ENCODE data around the gene SPIB.

Gene SPIB

GRCh38 chr19:50418176-50419021 is at the start of gene SPIB:
TSS of gene SPIB (plus strand) at chr19:50418938. CDS start at chr19:50418963, 25 bp downstream.
- no peak for DNase-seq (ENCODE audit: extremely low read depth in 1 of 2, low read depth in 1 of 2)

GRCh38 chr19:50371914-50372475 is 46.7 kb upstream of the SPIB start:
- DNase-seq (ENCODE audit: extremely low read depth in 1 of 2, low read depth in 1 of 2), result no peak

- peak; percentile 87 to 88 for DNase-seq (ENCODE audit: extremely low read depth in 1 of 2, low read depth in 1 of 2)
Measured at GRCh38 chr19:50376166-50377050, 42.3 kb upstream of the SPIB start, which contains the start of gene NR1H2. TSS of gene NR1H2 (plus strand) at chr19:50376457. CDS start at chr19:50377606, 1,149 bp downstream.

GRCh38 chr19:50377051-50377461 is 41.7 kb upstream of the SPIB start:
- peak in 1 of 2 donors; percentile 40 for DNase-seq (ENCODE audit: extremely low read depth in 1 of 2, low read depth in 1 of 2)

GRCh38 chr19:50377517-50377916 is 41.2 kb upstream of the SPIB start:
- DNase-seq (ENCODE audit: extremely low read depth in 1 of 2, low read depth in 1 of 2), result no peak

- DNase-seq (ENCODE audit: extremely low read depth in 1 of 2, low read depth in 1 of 2), result no peak
Measured at GRCh38 chr19:50378169-50378862, 40.4 kb upstream of the SPIB start.

- DNase-seq (ENCODE audit: extremely low read depth in 1 of 2, low read depth in 1 of 2), result no peak
Measured at GRCh38 chr19:50378863-50379236, 39.9 kb upstream of the SPIB start.

GRCh38 chr19:50379602-50380001 is 39.1 kb upstream of the SPIB start:
- no peak for DNase-seq (ENCODE audit: extremely low read depth in 1 of 2, low read depth in 1 of 2)

- DNase-seq (ENCODE audit: extremely low read depth in 1 of 2, low read depth in 1 of 2), result no peak
Measured at GRCh38 chr19:50380137-50380536, 38.6 kb upstream of the SPIB start.

GRCh38 chr19:50380751-50381151 is 38.0 kb upstream of the SPIB start:
- no peak for DNase-seq (ENCODE audit: extremely low read depth in 1 of 2, low read depth in 1 of 2)

- DNase-seq (ENCODE audit: extremely low read depth in 1 of 2, low read depth in 1 of 2), result no peak
Measured at GRCh38 chr19:50381881-50382729, 36.6 kb upstream of the SPIB start.

GRCh38 chr19:50383001-50383851 is 35.5 kb upstream of the SPIB start:
- no peak for DNase-seq (ENCODE audit: extremely low read depth in 1 of 2, low read depth in 1 of 2)

GRCh38 chr19:50383852-50384684 is 34.7 kb upstream of the SPIB start, which contains the start of gene POLD1:
TSS of gene POLD1 (plus strand) at chr19:50384347. CDS start at chr19:50398852, 14,505 bp downstream.
- DNase-seq (ENCODE audit: extremely low read depth in 1 of 2, low read depth in 1 of 2), result peak; percentile 96 to 98

- no peak for DNase-seq (ENCODE audit: extremely low read depth in 1 of 2, low read depth in 1 of 2)
Measured at GRCh38 chr19:50384685-50385535, 33.8 kb upstream of the SPIB start.

GRCh38 chr19:50387176-50387867 is 31.4 kb upstream of the SPIB start:
- DNase-seq (ENCODE audit: extremely low read depth in 1 of 2, low read depth in 1 of 2), result no peak

GRCh38 chr19:50387868-50388245 is 30.9 kb upstream of the SPIB start:
- DNase-seq (ENCODE audit: extremely low read depth in 1 of 2, low read depth in 1 of 2), result no peak
